OCI-LY7 (cell line): ENCODE data around the gene CRADD. TPM values are rescaled to one million over a fixed set of nuclear protein-coding genes. Genes with fewer than 3 reads are reported as not detected.

Source experiments
- BruUV-seq: library from RNA; stranded (reverse); fragments of 400-500 nt; replicated peaks from 2 replicates; lab custom pipeline; 2021; lab: Mats Ljungman, UMichigan
- CTCF ChIA-PET: fragments of 300-600 bp; sonication (Branson Sonifier 250); formaldehyde crosslinking; loops from one replicate; lab custom pipeline; 2022; ENCODE audit warnings: antibody characterized with exemption; ENCODE audit not compliant: unreplicated experiment; lab: Charles Lee
- POLR2A ChIA-PET: fragments of 300-600 bp; sonication (Branson Sonifier 250); formaldehyde crosslinking; loops from one replicate; lab custom pipeline; 2022; ENCODE audit warnings: antibody characterized with exemption; lab: Charles Lee
- DNase-seq: peaks from one replicate; pipeline ENCODE4 v3.0.0-alpha.2; 2015; ENCODE audit warnings: low spot score
- H2AFZ ChIP-seq: fragments of 200-600 bp; sonication (generic), shearing (Covaris generic); 2 replicates; pipeline ENCODE4 v1.6.1; 2014; ENCODE audit warnings: mild to moderate bottlenecking, antibody characterized with exemption, low read length, moderate library complexity
- H3K27ac ChIP-seq: fragments of 200-600 bp; sonication (generic); 2 replicates; pipeline ENCODE4 v1.5.1; 2014; ENCODE audit warnings: mixed run types, low read depth, mild to moderate bottlenecking, moderate library complexity, low read length, inconsistent platforms; ENCODE audit not compliant: poor library complexity, severe bottlenecking
- H3K36me3 ChIP-seq: fragments of 200-600 bp; sonication (generic); 2 replicates; pipeline ENCODE4 v1.6.1; 2014; ENCODE audit warnings: mild to moderate bottlenecking, antibody characterized with exemption, low read length, moderate library complexity, mixed read lengths; ENCODE audit not compliant: insufficient read depth
- H3K4me1 ChIP-seq: fragments of 200-600 bp; sonication (generic); 2 replicates; pipeline ENCODE4 v1.5.1; 2014; ENCODE audit warnings: mild to moderate bottlenecking, low read length; ENCODE audit not compliant: insufficient read depth, poor library complexity, severe bottlenecking
- H3K4me2 ChIP-seq: fragments of 200-600 bp; sonication (generic); 2 replicates; pipeline ENCODE4 v1.6.1; 2014; ENCODE audit warnings: mild to moderate bottlenecking, low read length
- H3K4me3 ChIP-seq: fragments of 200-600 bp; sonication (generic); 2 replicates; pipeline ENCODE4 v1.5.1; 2014; ENCODE audit warnings: mild to moderate bottlenecking, low read depth, low read length; ENCODE audit not compliant: poor library complexity, severe bottlenecking
- H3K79me2 ChIP-seq: fragments of 200-600 bp; sonication (generic); 2 replicates; pipeline ENCODE4 v1.6.1; 2016; ENCODE audit warnings: low read depth, mild to moderate bottlenecking, low read length, moderate library complexity, mixed read lengths; ENCODE audit not compliant: insufficient read depth
- H3K9me2 ChIP-seq: fragments of 200-600 bp; sonication (generic); 2 replicates; pipeline ENCODE4 v1.6.1; 2016; ENCODE audit warnings: mild to moderate bottlenecking, low read length, mixed read lengths; ENCODE audit not compliant: insufficient read depth
- H3K9me3 ChIP-seq: fragments of 200-600 bp; sonication (generic); 2 replicates; pipeline ENCODE4 v1.6.1; 2014; ENCODE audit warnings: mild to moderate bottlenecking, mixed run types, low read length, mixed read lengths
- H4K20me1 ChIP-seq: fragments of 200-600 bp; sonication (generic); 2 replicates; pipeline ENCODE4 v1.6.1; 2014; ENCODE audit warnings: mild to moderate bottlenecking, antibody characterized with exemption, low read length, moderate library complexity, mixed read lengths; ENCODE audit not compliant: insufficient read depth
- CTCF ChIP-seq: fragments of 200-600 bp; sonication (generic); conservative IDR thresholded peaks from 2 replicates; pipeline ENCODE4 v1.5.1; 2014; ENCODE audit warnings: mild to moderate bottlenecking, antibody characterized with exemption, low read length, moderate library complexity, mixed read lengths
- EZH2phosphoT487 ChIP-seq: fragments of 200-600 bp; sonication (generic); IDR thresholded peaks from 2 replicates; pipeline ENCODE4 v1.6.1; 2018; ENCODE audit warnings: low read depth, borderline replicate concordance, mild to moderate bottlenecking, mixed run types, antibody characterized with exemption, low read length, moderate library complexity, mixed read lengths
- intact Hi-C: fragments of 100-400 bp; cut with micrococcal nuclease; formaldehyde crosslinking; loops from one replicate; pipeline ENCODE4 v1.10.0; 2022; ENCODE audit not compliant: unreplicated experiment
- total RNA-seq, 2 experiments: library from RNA; depleted of rRNA in 1 of 2; stranded (reverse); fragments of >200 nt in 1 of 2; shearing (Covaris generic) in 1 of 2; gene quantifications; 2 replicates each; pipeline ENCODE4 v1.2.3, GENCODE V29; 2014 to 2022

Gene CRADD
- total RNA-seq, 2 experiments from 2014 or later = 10.5 to 16.8 TPM

DNA sequence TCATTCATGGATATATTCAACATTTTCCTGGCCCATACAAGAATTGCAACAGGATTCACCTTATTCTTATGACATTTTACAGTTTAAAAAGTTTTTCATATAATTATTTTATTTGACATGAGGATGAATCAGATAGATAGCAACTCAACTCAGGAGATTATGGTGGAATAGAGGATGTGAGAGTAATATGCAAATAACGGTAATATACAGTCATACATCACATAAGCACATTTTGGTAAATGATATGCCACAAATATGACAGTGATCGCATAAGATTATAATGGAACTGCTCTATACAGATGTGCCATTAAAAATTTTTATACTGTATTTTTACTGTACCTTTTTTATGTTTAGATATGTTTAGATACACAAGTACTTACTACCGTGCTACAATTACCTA, 24.1 kb upstream of the CRADD start:
- Histone ChIP-seq H3K27ac (no peak overlapping the region), H3K36me3 (no peaks in the 10 kb centered on the region), H3K9me3 (no peaks in the 10 kb centered on the region), H3K4me2 (no peak overlapping the region), H3K4me3 (no peak overlapping the region), H3K9me2 (no peaks in the 10 kb centered on the region), H2AFZ (no peak overlapping the region), H3K79me2 (no peaks in the 10 kb centered on the region), H4K20me1 (no peaks in the 10 kb centered on the region), H3K4me1 (peaks cover 6% of the 10 kb centered on the region)
- no peak for TF ChIP-seq EZH2phosphoT487
- no peak for TF ChIP-seq CTCF
- intact Hi-C loops = no loop called here
- CTCF ChIA-PET = no interaction called here
- BruUV-seq = no TSS peak
- POLR2A ChIA-PET = no interaction called here
- no peak for DNase-seq

GRCh38 chr12:93653712-93654111, 23.5 kb upstream of the CRADD start:
- no peak for DNase-seq
- ChIA-PET CTCF (no interaction called here), POLR2A (interaction anchor here (1.2 kb wide), 1 partner anchor 58 kb away, joined by 3 read pairs; no protein-coding TSS in a partner anchor)
- no peak overlapping the region for H2AFZ ChIP-seq
- no peaks in the 10 kb centered on the region for H3K9me3 ChIP-seq
- no peak overlapping the region for H3K27ac ChIP-seq
- peaks cover 6% of the 10 kb centered on the region for H3K4me1 ChIP-seq
- no peak overlapping the region for H3K4me3 ChIP-seq
- H3K4me2 ChIP-seq = no peak overlapping the region
- H3K36me3 ChIP-seq = no peaks in the 10 kb centered on the region
- BruUV-seq = no TSS peak
- TF ChIP-seq EZH2phosphoT487 (no peak), CTCF (no peak)
- H4K20me1 ChIP-seq = no peaks in the 10 kb centered on the region
- no peaks in the 10 kb centered on the region for H3K9me2 ChIP-seq
- H3K79me2 ChIP-seq = no peaks in the 10 kb centered on the region
- intact Hi-C loops = no loop called here

DNA sequence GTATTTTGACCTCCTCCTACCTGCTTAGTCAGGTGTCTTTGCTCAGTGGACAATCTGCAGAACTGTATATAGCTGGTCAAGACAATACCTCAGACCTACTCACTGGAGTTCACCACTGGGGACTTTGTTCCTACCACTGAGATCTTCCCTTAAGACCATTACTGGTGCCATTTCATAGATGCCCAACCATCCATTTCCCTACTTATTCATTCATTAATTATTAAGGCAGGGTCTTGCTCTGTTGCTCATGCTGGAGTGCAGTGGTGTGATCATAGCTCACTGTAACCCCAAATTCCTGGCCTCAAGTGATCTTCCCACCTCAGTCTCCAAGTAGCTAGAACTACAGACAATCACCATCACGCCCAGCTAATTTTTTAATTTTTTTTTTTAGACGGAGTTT, 22.8 kb upstream of the CRADD start:
- ChIA-PET POLR2A (interaction anchor here (0.6 to 1.2 kb wide), 3 partner anchors 8 to 576 kb away, joined by 3 to 5 read pairs (median 3); no protein-coding TSS in a partner anchor), CTCF (no interaction called here)

More for the DNA sequence above, 22.8 kb upstream of the CRADD start:
- H3K9me3 ChIP-seq = no peaks in the 10 kb centered on the region
- H4K20me1 ChIP-seq = no peaks in the 10 kb centered on the region
- H3K4me1 ChIP-seq = peaks cover 6% of the 10 kb centered on the region
- no peak for DNase-seq
- intact Hi-C loops = no loop called here
- H3K79me2 ChIP-seq = no peaks in the 10 kb centered on the region
- no peaks in the 10 kb centered on the region for H3K36me3 ChIP-seq
- H2AFZ ChIP-seq = no peak overlapping the region
- TF ChIP-seq EZH2phosphoT487 (no peak), CTCF (no peak)
- no peak overlapping the region for H3K4me3 ChIP-seq
- H3K9me2 ChIP-seq = no peaks in the 10 kb centered on the region
- no peak overlapping the region for H3K4me2 ChIP-seq
- no TSS peak for BruUV-seq
- H3K27ac ChIP-seq = no peak overlapping the region
